Measurements from ENCODE around the gene ING3.
A peak's percentile ranks its signal among the peaks of the same experiment; 100 is the strongest.
"Not testable (repeated sequence)": the region's sequence is repeated elsewhere in the genome, so short reads cannot be mapped to it uniquely, and the experiment has no call there.

ING3 gene

GRCh38 chr7:120951309-120951699 is 727 bp downstream of the ING3 start:
- DNase-seq = no peak

DNA sequence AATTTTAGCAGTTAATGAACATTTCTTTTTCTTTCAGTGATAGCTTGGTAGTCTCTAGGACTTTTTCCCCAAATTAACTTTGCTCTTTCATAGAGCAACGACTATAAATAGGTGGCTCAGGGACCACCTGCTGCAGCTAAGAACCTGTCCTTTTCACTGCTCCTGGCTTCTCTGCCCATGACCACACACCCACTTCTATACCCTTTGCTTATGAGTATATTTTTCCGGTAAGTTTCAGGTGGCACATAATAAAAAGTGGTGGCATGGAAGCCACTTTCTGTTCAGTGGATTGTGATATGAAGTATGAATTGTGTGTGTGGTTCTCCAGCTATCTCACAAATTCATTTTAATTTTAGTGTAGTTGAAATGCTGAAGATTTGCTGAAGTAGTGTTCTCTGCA is 1.2 kb downstream of the ING3 start:
- peak; percentile 25 for DNase-seq

GRCh38 chr7:120955577-120956149 is 5.1 kb downstream of the ING3 start:
- no peak for DNase-seq

GRCh38 chr7:120959929-120960484 is 9.4 kb downstream of the ING3 start:
- DNase-seq = no peak

DNA sequence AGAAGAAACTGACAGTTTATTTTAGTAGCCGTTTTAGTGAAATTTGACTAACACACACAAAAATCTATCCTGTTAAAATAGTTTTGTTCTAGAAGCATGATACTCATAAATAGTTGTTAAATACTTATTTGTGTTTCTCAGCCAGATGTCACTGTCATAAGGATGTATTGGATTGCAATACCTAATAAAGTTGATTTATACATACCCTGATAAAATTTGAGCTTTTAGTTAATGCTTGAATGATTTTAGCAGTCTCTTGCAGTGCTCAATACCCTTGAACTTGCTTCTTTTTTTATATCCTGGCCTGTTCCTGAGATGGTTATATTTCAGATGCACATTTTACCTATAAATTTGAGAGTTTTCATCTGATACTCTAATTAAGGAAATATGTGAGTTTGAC is 10.1 kb downstream of the ING3 start:
- DNase-seq = no peak

DNA sequence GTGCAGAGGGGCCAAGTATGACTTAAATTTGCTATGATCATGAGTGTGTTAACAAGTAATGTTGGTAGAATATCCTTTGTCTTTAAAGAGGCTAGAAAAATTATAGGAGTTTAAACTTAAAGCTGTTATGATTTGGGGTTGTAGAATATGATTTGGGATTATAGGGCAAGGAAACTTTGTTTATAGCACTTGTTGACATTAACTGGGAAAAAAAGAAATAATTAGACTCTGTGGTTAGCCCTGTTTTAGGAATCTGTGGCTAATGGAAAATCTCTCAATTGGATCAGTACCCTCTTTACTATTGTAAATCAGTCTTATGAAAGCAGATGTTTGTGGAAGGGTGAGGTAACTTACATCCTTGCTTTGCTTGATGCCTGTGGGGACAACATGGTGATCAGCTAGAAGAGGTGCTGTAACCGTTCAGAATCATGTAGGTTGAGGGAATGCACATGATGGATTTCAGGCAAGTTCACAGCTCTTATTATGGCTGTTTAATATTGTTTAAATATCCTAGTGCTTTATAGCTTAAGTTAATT is 11.1 kb downstream of the ING3 start:
- no peak for DNase-seq

DNA sequence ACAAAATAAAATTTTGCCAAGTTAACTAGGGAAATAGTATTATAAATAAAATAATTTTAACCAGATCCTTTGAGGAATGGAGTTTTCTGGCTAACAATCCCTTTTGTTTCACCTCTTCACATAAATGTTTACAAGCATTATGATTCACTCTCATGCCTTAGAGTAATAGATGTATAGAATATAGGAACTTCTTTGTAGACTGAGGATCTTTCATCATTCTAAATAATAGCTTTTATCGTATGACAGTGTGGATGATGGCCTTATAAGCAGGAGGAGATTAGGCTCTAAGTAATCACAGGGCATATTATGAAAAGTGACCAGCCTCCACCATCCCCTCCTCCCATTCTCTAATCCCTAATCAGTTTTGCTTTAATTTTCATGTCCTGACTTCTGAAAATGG is 13.5 kb downstream of the ING3 start:
- DNase-seq = no peak

GRCh38 chr7:120966961-120967360 is 16.4 kb downstream of the ING3 start:
- no peak for DNase-seq

DNA sequence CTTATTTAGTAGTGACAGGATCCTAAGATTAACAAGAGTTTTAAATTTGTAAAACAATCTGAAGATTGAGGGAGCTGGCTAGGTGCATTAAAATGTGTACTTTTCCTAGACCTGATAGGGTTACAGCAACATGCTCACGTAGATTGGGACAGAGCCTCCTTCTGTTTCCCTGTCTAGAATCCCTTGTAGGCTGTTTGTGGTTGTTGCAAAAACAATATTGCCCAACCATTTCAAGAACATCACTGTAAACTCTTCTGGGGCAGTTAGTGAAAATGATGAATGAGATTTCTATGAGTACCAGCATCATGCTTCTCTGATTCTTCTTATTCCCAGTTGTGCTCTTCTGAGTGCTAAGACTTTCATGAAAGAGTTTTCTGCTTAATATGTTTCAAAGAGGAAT is 23.3 kb downstream of the ING3 start:
- DNase-seq = no peak

DNA sequence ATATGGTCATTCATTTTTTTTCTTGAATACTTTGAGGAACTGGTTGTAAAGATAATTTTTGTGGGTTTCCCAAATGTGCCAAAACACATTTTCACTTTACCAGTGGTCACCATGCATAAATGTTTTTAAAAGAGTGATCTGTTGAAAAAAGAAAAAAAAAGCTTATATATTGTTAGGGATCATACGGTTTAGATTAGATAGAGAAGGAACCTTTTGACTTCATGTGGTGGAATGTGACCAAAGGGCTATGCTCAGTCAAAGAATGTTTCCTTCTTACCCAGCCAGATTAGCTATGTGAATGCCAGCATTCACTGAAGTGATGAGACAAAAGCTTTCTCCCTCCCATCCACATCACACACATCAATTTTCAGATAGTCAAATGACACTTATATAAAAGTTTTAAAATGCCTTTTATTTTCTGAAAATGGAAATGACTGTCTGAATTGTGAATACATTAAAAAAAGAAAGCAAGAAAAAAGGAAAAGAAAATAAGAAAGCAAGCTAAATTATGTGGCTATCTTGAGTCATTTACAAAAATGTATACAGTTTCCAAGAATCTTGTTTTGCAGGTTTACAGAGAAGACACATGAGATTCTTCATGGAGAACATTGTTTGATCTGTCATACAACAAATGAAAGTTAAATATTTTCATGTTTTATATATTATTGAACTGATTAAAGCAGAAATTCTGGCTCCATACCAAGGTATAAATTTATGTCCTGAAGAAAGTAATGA is 29.4 kb downstream of the ING3 start:
- DNase-seq = no peak

- DNase-seq = no peak
These were observed 30.5 kb downstream of the ING3 start for GRCh38 chr7:120981117-120981516.

DNA sequence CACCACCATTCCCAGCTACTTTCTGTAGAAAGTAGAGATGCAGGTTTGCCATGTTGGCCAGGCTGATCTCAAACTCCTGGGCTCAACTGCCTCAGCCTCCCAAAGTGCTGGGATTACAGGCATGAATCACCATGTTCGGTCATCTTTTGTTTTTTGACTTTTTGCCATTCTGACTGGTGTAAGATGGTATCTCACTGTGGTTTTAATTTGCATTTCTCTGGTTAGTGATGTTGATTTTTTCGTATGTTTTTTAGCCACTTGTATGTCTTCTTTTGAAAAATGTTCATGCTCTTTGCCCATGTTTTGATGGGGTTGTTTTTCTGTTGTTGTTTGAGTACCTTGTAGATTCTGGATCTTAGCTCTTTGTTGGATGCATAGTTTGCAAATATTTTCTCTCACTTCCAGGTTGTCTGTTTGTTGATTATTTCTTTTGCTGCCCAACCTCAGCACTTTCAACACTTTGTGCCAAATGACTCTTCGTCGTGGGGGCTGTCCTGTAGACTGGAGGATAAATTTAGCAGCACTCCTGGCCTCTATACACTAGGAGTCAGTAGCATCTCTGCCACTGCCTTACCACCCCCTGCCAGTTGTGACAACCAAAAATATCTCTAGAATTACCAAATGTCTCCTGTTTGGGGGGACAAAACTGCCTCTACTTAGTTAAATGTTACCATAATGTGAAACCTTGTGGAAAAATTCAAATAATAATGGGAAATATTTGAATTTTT is 31.5 kb downstream of the ING3 start:
- DNase-seq = no peak

DNA sequence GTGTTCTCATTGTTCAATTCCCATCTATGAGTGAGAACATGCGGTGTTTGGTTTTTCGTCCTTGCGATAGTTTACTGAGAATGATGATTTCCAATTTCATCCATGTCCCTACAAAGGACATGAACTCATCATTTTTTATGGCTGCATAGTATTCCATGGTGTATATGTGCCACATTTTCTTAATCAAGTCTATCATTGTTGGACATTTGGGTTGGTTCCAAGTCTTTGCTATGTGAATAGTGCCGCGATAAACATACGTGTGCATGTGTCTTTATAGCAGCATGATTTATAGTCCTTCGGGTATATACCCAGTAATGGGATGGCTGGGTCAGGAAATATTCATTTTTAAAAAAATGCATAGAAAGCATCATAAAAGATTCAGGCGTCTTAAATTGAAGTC is 33.0 kb downstream of the ING3 start:
- not testable (repeated sequence) for DNase-seq

DNA sequence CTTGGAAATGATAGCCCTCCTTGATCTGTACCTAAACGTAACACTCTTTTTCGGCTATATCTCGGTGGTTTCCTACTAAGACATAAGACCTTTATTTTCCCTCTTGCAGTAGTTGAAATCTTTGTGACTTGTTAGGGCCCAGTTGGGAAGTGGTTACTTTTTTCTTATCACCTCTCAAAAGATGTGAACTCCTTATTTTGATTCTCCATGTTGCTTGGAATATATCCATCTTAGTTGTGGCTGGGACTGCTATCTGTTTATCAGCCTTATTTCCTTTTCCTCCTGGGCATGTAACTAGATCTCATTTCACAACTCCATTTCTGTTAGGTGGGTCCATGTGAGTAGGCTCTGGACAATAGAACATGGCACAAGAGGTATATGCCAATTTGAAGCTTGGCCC is 33.8 kb downstream of the ING3 start:
- DNase-seq = no peak

DNA sequence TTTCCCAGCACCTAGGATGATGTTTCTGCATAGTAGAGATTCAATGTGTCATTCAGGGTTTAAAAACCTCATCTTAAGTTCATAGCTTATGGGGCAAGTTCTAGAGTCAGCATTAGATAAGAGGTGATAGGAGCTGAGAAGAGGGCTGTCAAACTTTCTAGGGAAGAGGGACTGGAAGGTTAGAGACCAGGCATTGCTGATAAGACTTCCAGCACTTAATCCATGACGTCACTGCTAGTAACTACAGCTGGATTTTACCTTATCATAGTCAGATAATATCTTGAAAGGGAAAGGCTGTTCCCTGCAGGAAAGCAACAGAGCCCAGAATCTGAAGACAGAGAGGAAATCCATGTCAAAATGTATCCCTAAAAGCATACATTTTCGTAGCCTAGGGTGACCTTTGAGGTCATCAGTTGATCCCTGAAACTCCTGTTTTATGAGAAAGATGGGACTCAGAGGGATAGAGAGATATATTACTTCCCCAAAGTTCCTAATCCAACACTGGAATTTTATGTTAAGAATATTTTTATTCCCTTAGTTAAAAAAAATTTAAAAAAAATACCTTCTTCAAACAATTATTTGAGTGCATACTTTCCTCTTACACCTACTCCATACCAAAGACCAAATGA is 34.7 kb downstream of the ING3 start:
- DNase-seq = no peak

DNA sequence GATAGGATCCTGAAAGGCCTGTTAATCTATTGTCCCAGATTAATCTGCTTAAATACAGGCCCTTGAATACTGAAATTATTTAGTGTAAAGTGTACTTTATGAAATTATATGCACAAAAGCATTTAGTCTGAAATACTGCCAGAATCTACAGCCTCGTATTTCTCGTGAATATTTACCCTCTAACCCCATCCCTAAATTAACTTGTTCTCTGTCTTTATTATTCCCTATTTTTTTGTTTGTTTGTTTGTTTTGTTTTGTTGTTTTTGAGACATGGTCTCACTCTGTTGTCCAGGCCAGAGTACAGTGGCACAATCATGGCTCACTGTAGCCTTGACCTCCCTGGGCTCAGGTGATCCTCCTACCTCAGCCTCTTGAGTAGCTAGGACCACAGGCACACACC is 35.3 kb downstream of the ING3 start:
- DNase-seq = no peak

GRCh38 chr7:120986650-120987049 is 36.1 kb downstream of the ING3 start:
- no peak for DNase-seq

DNA sequence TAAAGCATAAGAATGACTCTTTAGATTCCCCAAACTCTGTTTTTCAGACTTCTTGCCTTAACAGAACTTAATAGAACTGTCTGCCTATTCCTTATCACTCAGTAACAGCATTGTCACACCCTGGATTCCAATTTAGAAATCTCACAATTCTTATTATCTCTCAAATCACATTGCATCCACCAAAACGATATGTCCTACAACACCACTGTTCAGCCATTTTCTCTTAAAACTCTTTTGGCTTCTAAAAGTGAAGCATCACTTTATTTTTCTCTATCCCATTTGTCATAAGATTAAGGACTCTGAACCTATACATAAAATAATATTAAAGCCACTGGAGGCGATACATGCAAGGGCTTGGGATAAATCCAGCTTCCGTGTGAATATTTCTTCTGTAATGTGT is 36.7 kb downstream of the ING3 start:
- DNase-seq = no peak

DNA sequence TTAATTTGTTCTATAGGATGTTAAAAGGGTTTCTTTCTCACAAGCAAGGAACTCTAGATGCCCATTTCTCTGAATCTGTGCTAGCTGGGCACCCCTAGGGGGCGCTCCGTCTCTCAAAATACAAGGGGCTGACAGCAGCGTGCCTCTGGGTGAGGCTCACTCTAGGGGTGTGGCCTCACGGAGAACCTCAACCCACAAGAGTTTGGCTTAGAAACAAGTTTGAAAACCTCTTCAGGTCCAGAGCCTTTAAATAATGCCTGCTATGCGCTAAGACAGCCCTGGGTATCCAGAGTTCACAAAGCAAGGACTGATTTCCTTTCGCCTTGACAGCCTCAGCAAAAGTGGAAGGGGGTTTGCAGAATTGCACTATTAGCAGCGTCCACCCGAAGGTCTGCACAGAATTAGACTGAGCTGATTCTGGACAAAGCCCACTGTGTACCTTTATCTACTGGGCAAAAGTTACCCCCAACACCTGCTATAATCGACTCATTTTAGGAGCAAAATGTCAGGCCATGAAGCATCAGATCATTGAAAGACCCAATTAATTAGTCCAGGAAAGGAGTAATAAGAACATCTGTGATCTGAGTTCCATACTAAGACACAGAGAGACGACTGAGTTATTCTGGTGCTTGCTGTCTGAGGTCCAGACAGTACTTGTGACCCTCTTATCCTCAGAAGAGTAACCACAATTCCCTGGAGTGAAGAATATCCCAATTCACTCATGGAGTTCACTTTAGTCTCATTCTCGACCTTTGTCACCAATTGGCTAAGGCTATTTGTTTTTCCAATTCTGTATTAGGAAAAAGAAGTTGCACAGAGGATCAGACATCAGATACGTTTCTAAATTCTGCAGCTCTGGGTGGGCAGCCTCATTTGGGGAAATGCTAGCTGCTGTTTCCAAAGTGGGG is 37.4 kb downstream of the ING3 start:
- DNase-seq = peak; percentile 82

GRCh38 chr7:120988591-120989256 is 38.1 kb downstream of the ING3 start, which contains the start of gene CPED1:
TSS of gene CPED1 (plus strand) at chr7:120988711. CDS start at chr7:120989622, 911 bp downstream.
- peak; percentile 29 for DNase-seq

Data from NCI-H526 treated with DMSO at 0.1 percent for 48 hours (cell line).